Cardiac fibroblast (primary cell): ENCODE results near the gene MAP3K7.

Source experiments
- DNase-seq, 2 donors: peaks; one replicate each; pipeline versions ENCODE4 v3.0.0 to v3.0.0-alpha.2; 2010; ENCODE audit warnings: low read depth in 2 of 2
- H3K4me3 ChIP-seq, 2 donors: replicated peaks in 1 of 2; 1 replicate in 1 of 2; 2 replicates in 1 of 2; pipeline ENCODE4 v1.5.1; 2011; ENCODE audit warnings: low read depth in 2 of 2, low read length in 2 of 2, mild to moderate bottlenecking in 2 of 2, moderate library complexity in 1 of 2
- TF ChIP-seq, protein P1 (sequence below): IDR thresholded peaks from one replicate; pipeline ENCODE4 v1.5.1; 2011; ENCODE audit warnings: low read depth, mild to moderate bottlenecking, low read length, inconsistent platforms

MAP3K7 gene

GRCh38 chr6:90469906-90470305, 117.0 kb downstream of the MAP3K7 start:
- peak in 1 of 2 donors; percentile 25 for DNase-seq
- TF ChIP-seq, protein P1, sequence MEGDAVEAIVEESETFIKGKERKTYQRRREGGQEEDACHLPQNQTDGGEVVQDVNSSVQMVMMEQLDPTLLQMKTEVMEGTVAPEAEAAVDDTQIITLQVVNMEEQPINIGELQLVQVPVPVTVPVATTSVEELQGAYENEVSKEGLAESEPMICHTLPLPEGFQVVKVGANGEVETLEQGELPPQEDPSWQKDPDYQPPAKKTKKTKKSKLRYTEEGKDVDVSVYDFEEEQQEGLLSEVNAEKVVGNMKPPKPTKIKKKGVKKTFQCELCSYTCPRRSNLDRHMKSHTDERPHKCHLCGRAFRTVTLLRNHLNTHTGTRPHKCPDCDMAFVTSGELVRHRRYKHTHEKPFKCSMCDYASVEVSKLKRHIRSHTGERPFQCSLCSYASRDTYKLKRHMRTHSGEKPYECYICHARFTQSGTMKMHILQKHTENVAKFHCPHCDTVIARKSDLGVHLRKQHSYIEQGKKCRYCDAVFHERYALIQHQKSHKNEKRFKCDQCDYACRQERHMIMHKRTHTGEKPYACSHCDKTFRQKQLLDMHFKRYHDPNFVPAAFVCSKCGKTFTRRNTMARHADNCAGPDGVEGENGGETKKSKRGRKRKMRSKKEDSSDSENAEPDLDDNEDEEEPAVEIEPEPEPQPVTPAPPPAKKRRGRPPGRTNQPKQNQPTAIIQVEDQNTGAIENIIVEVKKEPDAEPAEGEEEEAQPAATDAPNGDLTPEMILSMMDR = no peak
- H3K4me3 ChIP-seq = no peak overlapping the region

DNA sequence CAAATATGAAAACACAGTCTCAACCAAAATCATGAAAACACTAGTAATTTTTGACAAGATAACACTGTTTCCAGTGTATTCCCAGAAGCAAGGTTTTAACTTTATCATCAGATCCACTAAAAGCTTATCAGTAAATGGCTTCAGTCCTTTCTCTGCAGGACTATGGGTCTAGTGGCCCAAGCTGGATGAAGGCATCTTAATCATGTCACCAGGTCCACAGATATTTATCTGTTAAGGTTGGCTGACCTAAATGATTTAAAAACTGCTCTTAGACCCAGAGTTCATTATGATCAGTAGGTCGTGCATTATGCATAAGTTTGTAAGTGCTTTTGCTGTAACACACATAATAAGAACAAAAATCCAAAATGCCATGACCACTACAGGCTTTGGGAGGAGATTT, 118.0 kb downstream of the MAP3K7 start:
- TF ChIP-seq, protein P1 = no peak
- no peak for DNase-seq
- H3K4me3 ChIP-seq = no peak overlapping the region

- DNase-seq = peak; percentile 11 to 29
- TF ChIP-seq, protein P1 = no peak
- H3K4me3 ChIP-seq = no peak overlapping the region
Observed at GRCh38 chr6:90468080-90468479, 118.8 kb downstream of the MAP3K7 start.

DNA sequence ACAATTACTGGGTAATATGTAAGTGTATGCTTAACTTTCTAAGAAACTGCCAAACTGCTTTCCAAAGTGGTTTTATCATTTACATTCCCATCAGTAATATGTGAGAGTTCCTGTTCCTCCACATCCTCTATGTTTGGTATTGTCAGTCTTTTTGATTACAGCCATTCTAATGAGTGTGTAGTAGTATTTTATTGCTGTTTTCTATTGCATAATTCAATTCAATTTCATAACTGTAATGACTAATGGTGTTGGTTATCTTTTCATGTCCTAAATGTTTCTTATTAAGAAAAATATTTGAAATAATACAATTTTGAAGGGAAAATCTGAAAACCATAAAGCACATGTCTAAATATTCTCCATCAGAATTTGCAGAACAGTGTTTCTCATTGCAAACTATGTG, 119.3 kb downstream of the MAP3K7 start:
- DNase-seq = no peak
- TF ChIP-seq, protein P1 = no peak
- no peak overlapping the region for H3K4me3 ChIP-seq

DNA sequence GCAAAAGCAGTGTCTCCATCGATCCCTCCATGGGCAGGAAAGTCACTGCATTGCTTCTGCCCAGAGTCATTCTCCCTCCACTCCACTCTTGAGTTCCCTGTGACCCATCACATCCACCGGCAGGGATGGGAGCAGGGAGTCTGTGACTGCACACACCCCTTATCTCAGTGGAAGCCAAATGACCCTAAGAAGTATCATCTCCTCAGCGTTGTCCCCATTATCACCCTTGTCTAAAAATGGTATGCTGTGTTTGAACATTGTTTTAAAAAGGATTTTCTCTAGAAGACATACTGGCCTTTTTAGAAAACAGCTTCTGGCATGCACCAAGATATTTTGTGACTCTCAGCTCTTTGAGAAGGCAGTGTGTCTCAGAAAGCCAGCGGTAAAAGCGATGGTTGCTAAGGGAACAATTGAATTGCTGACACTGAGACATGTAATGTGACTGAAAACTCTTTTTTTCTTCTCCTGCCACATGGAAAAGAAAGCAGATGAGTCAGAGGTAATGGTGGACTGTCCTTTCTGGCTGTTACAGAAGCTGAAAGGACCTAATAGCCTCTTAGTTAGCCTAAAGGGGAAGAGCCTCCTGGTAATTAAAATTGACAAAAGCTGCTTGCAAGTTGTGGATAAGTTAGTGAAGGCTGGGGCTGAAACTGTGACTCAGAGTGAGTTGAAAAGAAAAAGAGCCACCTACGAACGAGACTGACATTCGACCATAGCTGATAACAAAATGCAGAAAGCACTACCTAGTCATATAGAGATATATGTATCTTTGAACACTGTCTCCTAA, 120.5 kb downstream of the MAP3K7 start:
- TF ChIP-seq, protein P1 = no peak
- peak in 1 of 2 donors; percentile 13 for DNase-seq
- H3K4me3 ChIP-seq = no peak overlapping the region

GRCh38 chr6:90465686-90466085, 121.2 kb downstream of the MAP3K7 start:
- H3K4me3 ChIP-seq = no peak overlapping the region
- DNase-seq = no peak
- TF ChIP-seq, protein P1 = no peak
